Measurements from ENCODE around the gene COL2A1.
"Not testable (repeated sequence)": the region's sequence is repeated elsewhere in the genome, so short reads cannot be mapped to it uniquely, and the experiment has no call there.

The COL2A1 gene

GRCh38 chr12:47975036-47975620, 29.1 kb downstream of the COL2A1 start:
- no peak for DNase-seq (ENCODE audit: low spot score)

- DNase-seq (ENCODE audit: low spot score) = no peak
Observed at GRCh38 chr12:47973870-47974269, 30.4 kb downstream of the COL2A1 start.

- DNase-seq (ENCODE audit: low spot score) = no peak
Observed at GRCh38 chr12:47972895-47973294, 31.4 kb downstream of the COL2A1 start.

GRCh38 chr12:47970843-47971242, 33.4 kb downstream of the COL2A1 start:
- DNase-seq (ENCODE audit: low spot score) = no peak

- no peak for DNase-seq (ENCODE audit: low spot score)
Observed at GRCh38 chr12:47969845-47970244, 34.4 kb downstream of the COL2A1 start.

GRCh38 chr12:47967461-47968321, 36.6 kb downstream of the COL2A1 start:
- DNase-seq (ENCODE audit: low spot score) = no peak

- no peak for DNase-seq (ENCODE audit: low spot score)
Observed at GRCh38 chr12:47965581-47965980, 38.7 kb downstream of the COL2A1 start.

- peak; percentile 55 for DNase-seq (ENCODE audit: low spot score)
Observed at GRCh38 chr12:47964106-47964728, 40.1 kb downstream of the COL2A1 start.

- peak; percentile 100 for DNase-seq (ENCODE audit: low spot score)
Observed at GRCh38 chr12:47963340-47964040, 40.8 kb downstream of the COL2A1 start, which contains the start of gene TMEM106C. TSS of gene TMEM106C (plus strand) at chr12:47963596. CDS start at chr12:47964237, 641 bp downstream.

GRCh38 chr12:47962198-47962597, 42.1 kb downstream of the COL2A1 start:
- no peak for DNase-seq (ENCODE audit: low spot score)

GRCh38 chr12:47957671-47958070, 46.6 kb downstream of the COL2A1 start:
- DNase-seq (ENCODE audit: low spot score) = not testable (repeated sequence)

- no peak for DNase-seq (ENCODE audit: low spot score)
Observed at GRCh38 chr12:47955059-47955458, 49.2 kb downstream of the COL2A1 start.

GRCh38 chr12:47954467-47955045, 49.7 kb downstream of the COL2A1 start:
- DNase-seq (ENCODE audit: low spot score) = no peak

- no peak for DNase-seq (ENCODE audit: low spot score)
Observed at GRCh38 chr12:47954058-47954457, 50.2 kb downstream of the COL2A1 start.

GRCh38 chr12:47950856-47951468, 53.3 kb downstream of the COL2A1 start:
- no peak for DNase-seq (ENCODE audit: low spot score)

GRCh38 chr12:47949441-47950341, 54.6 kb downstream of the COL2A1 start:
- peak; percentile 96 for DNase-seq (ENCODE audit: low spot score)

GRCh38 chr12:47947341-47947740, 56.9 kb downstream of the COL2A1 start:
- no peak for DNase-seq (ENCODE audit: low spot score)

- no peak for DNase-seq (ENCODE audit: low spot score)
Observed at GRCh38 chr12:47946413-47947323, 57.6 kb downstream of the COL2A1 start.

GRCh38 chr12:47945341-47945728, 58.9 kb downstream of the COL2A1 start:
- no peak for DNase-seq (ENCODE audit: low spot score)

Data from iPS-NIHi11 (cell line).